ENCODE measurements around the gene AMIGO2. TPM values are rescaled to one million over a fixed set of nuclear protein-coding genes. Genes with fewer than 3 reads are reported as not detected.

AMIGO2 gene
- total and polyA plus RNA-seq, 7 donors: 0.48 to 1.1 (median 0.64) TPM

- ATAC-seq: no peak
- Histone ChIP-seq H3K9me3 (no peaks in the 10 kb centered on the region), H3K36me3 (ENCODE audit: insufficient read depth in 1 of 2, low read depth in 1 of 2) (no peaks in the 10 kb centered on the region), H3K27me3 (ENCODE audit: insufficient read depth in 3 of 3, low read length in 2 of 3) (no peaks in the 10 kb centered on the region), H3K4me3 (no peak overlapping the region), H3K4me1 (no peaks in the 10 kb centered on the region), H3K27ac (no peak overlapping the region)
- no peak for TF ChIP-seq CTCF (IDR thresholded peaks at IDR 0.05)
- no peak for DNase-seq
- intact Hi-C loops (cut with DNase I): no loop called here
Measured at GRCh38 chr12:47107926-47108325, 28.2 kb upstream of the AMIGO2 start.

DNA sequence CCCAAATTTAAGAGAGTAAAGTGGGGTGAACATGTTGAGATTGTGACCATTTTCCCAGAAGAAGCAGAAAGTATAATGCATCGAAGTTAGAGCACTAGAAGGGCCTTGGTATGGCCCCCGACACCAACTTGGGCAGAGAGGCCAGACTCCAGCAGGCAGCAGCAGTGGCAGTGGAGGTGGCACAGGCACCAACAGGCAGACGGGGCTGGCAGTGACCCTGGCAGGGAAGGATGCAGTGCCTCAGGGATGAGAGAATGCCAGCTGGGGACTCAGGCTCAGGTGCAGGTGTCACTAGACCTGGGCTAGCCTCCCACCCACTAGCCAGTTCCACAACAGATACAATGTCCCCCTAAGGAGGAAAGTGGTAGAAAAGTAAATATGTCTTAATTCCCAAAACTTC is 27.7 kb upstream of the AMIGO2 start:
- 79 to 85% (median 83%) methylated on average over 3 of the region's 3 CpGs for WGBS, 3 donors
- Histone ChIP-seq H3K27me3 (ENCODE audit: insufficient read depth in 3 of 3, low read length in 2 of 3) (no peaks in the 10 kb centered on the region), H3K4me3 (no peak overlapping the region), H3K9me3 (no peaks in the 10 kb centered on the region), H3K27ac (no peak overlapping the region), H3K4me1 (no peaks in the 10 kb centered on the region), H3K36me3 (ENCODE audit: insufficient read depth in 1 of 2, low read depth in 1 of 2) (no peaks in the 10 kb centered on the region)
- intact Hi-C loops (cut with DNase I): no loop called here
- ATAC-seq: no peak
- DNase-seq: no peak
- TF ChIP-seq CTCF (IDR thresholded peaks at IDR 0.05): no peak

DNA sequence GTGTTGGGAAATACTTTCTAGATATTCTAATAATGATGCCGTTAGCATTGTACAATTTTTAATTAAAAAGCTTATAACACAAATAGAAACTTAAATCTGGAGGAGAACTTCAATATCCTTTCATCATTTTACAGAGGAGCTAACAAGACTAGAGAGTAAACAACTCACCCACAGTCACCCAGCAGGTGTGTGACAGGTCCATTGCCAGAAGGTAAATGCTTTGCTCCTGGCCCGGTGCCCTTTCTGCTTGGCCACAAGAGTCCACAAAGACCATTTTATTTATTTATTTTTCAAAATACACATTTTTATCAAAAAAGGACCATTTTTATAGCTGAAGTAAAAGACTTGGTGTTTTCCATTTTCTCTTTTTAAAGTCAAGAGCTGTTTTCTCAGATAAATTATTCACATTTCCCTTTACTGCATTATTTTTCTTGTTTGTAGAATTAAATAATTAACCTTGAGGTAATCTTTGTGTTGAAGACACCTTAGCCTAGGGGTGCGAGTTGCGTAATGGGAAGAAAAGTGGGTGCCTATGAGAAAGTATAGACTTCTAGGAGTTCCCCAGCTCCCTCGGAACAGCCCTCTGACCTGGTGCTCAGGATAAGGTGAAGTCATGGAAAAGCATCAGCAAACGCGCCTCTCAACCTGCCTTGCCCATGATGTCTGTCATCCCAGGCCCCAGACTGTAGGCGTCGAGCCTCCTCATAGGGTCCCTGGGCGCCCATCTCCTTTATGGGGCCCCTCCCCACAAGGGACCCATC is 26.3 kb upstream of the AMIGO2 start:
- WGBS, 3 donors: 89 to 90% (median 90%) methylated on average over 10 of the region's 10 CpGs
- Histone ChIP-seq H3K4me3 (no peak overlapping the region), H3K4me1 (no peaks in the 10 kb centered on the region), H3K27ac (no peak overlapping the region), H3K36me3 (ENCODE audit: insufficient read depth in 1 of 2, low read depth in 1 of 2) (no peaks in the 10 kb centered on the region), H3K9me3 (no peaks in the 10 kb centered on the region), H3K27me3 (ENCODE audit: insufficient read depth in 3 of 3, low read length in 2 of 3) (no peaks in the 10 kb centered on the region)
- ATAC-seq (no peak), DNase-seq (no peak)
- intact Hi-C loops (cut with DNase I): no loop called here
- no peak for TF ChIP-seq CTCF (IDR thresholded peaks at IDR 0.05)

DNA sequence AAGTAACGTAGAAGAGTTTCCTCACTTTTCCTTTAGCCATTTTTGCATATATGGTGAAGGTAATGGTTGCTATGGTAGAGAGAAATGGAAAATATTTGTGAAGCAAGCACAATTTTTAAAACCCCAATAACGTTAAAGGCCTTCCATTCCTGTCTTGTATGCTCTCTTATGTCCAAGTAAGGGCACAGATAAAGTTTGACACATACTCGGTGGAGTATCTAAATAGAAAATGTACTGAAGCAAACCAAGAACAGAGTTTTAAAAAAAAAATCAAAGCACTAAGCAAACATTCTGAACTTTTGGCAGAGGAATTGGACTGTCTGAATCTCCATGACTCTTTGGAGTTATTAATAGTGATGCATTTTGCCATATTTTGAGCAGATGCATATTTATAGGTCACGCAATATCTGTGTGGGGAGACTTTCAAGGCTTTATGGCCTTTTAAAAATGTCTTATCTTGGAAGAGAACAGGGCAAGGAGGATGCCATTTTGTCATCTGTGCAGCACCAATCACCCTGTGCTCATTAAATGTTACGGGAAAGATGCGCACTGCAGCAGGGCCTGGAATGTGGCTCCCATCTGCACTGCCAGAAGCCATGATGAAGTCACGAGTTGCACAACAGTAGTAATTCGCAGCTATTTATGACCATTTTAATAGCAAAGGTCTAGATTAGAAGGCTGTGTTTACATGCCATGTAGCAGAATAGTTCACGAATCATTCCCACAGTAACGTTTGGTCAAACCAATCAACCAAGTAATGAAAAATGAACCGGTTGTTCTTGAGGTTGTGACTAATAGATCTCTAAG is 23.3 kb upstream of the AMIGO2 start:
- no peak overlapping the region for H3K27ac ChIP-seq
- H3K27me3 ChIP-seq (ENCODE audit: insufficient read depth in 3 of 3, low read length in 2 of 3): no peaks in the 10 kb centered on the region
- H3K36me3 ChIP-seq (ENCODE audit: insufficient read depth in 1 of 2, low read depth in 1 of 2): no peaks in the 10 kb centered on the region
- DNase-seq (no peak), ATAC-seq (no peak)
- no peak overlapping the region for H3K4me3 ChIP-seq
- no peak for TF ChIP-seq CTCF (IDR thresholded peaks at IDR 0.05)
- intact Hi-C loops (cut with DNase I): no loop called here
- no peaks in the 10 kb centered on the region for H3K4me1 ChIP-seq
- no peaks in the 10 kb centered on the region for H3K9me3 ChIP-seq
- 72 to 77% (median 77%) methylated on average over 11 of the region's 11 CpGs for WGBS, 3 donors
